ACHN (cell line): ENCODE data around the gene RBM4B.
"Not testable (repeated sequence)": the region's sequence is repeated elsewhere in the genome, so short reads cannot be mapped to it uniquely, and the experiment has no call there.

Experiments
- DNase-seq: peaks from one replicate; pipeline ENCODE4 v3.0.0-alpha.2; 2015
- in situ Hi-C: cut with HindIII; loops from 2 replicates; pipeline ENCODE4 v1.10.0; 2017; ENCODE audit warnings: low sequenced_read_pairs, low pct_ligation_motif_present, low pct_unique_long_range_greater_than_20kb

RBM4B gene

GRCh38 chr11:66670816-66671215 is 6.9 kb downstream of the RBM4B start:
- DNase-seq: no peak
- in situ Hi-C loops: no loop called here

- in situ Hi-C loops: no loop called here
- no peak for DNase-seq
Observed at GRCh38 chr11:66665369-66665768, 12.3 kb downstream of the RBM4B start.

- in situ Hi-C loops: no loop called here
- DNase-seq: no peak
Observed at GRCh38 chr11:66663741-66664296, 13.9 kb downstream of the RBM4B start.

GRCh38 chr11:66659763-66660162 is 17.9 kb downstream of the RBM4B start:
- no peak for DNase-seq
- in situ Hi-C loops: no loop called here

- no peak for DNase-seq
- in situ Hi-C loops: no loop called here
Observed at GRCh38 chr11:66653123-66653522, 24.6 kb downstream of the RBM4B start.

- DNase-seq: no peak
- in situ Hi-C loops: no loop called here
Observed at GRCh38 chr11:66652651-66653050, 25.0 kb downstream of the RBM4B start.

- in situ Hi-C loops: no loop called here
Observed at GRCh38 chr11:66651016-66651415, 26.7 kb downstream of the RBM4B start.

GRCh38 chr11:66649903-66650302 is 27.8 kb downstream of the RBM4B start:
- no peak for DNase-seq
- in situ Hi-C loops: no loop called here

More at GRCh38 chr11:66651016-66651415, 26.7 kb downstream of the RBM4B start:
- DNase-seq: no peak

GRCh38 chr11:66646828-66647227 is 30.9 kb downstream of the RBM4B start:
- in situ Hi-C loops: no loop called here
- DNase-seq: no peak

- in situ Hi-C loops: no loop called here
- no peak for DNase-seq
Observed at GRCh38 chr11:66643745-66644437, 33.8 kb downstream of the RBM4B start.

- DNase-seq: no peak
- in situ Hi-C loops: no loop called here
Observed at GRCh38 chr11:66641834-66642233, 35.9 kb downstream of the RBM4B start.

GRCh38 chr11:66639814-66640340 is 37.8 kb downstream of the RBM4B start:
- DNase-seq, in situ Hi-C loops: not testable (repeated sequence)

- DNase-seq: peak; percentile 46
- in situ Hi-C loops: no loop called here
Observed at GRCh38 chr11:66639066-66639813, 38.4 kb downstream of the RBM4B start.

- in situ Hi-C loops: no loop called here
- DNase-seq: peak; percentile 99
Observed at GRCh38 chr11:66638177-66639065, 39.3 kb downstream of the RBM4B start, which contains the start of gene RBM4. TSS of gene RBM4 (plus strand) at chr11:66638703. CDS start at chr11:66639712, 1,009 bp downstream.

- DNase-seq: no peak
- in situ Hi-C loops: no loop called here
Observed at GRCh38 chr11:66637557-66638176, 40.0 kb downstream of the RBM4B start.

GRCh38 chr11:66636411-66636810 is 41.3 kb downstream of the RBM4B start:
- in situ Hi-C loops: no loop called here
- no peak for DNase-seq

- in situ Hi-C loops: no loop called here
- no peak for DNase-seq
Observed at GRCh38 chr11:66632952-66633351, 44.7 kb downstream of the RBM4B start.

GRCh38 chr11:66631883-66632282 is 45.8 kb downstream of the RBM4B start:
- DNase-seq: no peak
- in situ Hi-C loops: no loop called here
